Measurements from ENCODE around the gene USO1.

Gene USO1

DNA sequence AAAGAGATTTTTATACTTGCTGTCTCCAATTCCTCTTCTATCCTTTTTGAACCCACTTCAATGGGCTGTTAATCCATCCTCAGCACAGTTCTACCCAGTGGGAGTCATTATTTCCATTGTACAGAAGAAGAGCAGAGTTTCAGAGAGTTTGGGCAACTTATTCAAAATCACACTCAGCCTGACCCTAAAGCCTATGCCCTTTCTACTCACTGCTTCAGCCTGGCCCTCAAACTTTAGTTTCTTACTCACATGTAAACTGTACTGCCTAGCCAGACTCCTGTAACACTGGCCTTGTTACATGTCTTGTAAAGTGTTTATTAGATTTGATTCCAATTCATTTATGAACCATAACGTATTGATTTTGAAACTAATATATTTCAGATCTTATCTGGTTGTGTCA is 25.1 kb upstream of the USO1 start:
- TF ChIP-seq, protein P1, sequence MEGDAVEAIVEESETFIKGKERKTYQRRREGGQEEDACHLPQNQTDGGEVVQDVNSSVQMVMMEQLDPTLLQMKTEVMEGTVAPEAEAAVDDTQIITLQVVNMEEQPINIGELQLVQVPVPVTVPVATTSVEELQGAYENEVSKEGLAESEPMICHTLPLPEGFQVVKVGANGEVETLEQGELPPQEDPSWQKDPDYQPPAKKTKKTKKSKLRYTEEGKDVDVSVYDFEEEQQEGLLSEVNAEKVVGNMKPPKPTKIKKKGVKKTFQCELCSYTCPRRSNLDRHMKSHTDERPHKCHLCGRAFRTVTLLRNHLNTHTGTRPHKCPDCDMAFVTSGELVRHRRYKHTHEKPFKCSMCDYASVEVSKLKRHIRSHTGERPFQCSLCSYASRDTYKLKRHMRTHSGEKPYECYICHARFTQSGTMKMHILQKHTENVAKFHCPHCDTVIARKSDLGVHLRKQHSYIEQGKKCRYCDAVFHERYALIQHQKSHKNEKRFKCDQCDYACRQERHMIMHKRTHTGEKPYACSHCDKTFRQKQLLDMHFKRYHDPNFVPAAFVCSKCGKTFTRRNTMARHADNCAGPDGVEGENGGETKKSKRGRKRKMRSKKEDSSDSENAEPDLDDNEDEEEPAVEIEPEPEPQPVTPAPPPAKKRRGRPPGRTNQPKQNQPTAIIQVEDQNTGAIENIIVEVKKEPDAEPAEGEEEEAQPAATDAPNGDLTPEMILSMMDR (IDR thresholded peaks at IDR 0.05; ENCODE audit: low read depth, low read length), result no peak
- H3K4me3 ChIP-seq (ENCODE audit: low read depth, low read length), result no peak overlapping the region

DNA sequence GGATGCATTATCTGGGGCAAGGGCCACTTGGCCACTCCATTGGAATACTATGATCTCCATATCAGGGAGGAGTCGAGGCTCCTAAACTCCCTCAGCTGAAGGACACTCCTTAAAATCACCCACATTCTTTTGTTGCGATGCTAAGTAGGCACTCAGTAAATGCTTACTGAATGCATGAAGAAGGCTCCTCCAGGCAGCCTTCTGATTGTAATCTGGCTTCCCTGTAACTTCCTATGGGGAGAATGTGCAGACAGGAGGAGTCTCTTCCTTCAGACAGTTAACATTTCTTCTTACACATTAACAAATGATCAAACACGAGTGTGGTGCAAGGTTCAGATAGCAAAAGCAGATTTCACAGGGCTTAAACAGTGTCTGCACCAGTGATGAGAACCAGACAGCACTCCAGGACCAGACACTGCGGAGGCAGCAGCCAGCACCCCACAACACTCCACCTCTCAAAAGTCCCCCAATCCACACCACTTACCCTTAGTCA is 21.4 kb upstream of the USO1 start:
- TF ChIP-seq, protein P1 (IDR thresholded peaks at IDR 0.05; ENCODE audit: low read depth, low read length), result no peak
- H3K4me3 ChIP-seq (ENCODE audit: low read depth, low read length), result no peak overlapping the region

DNA sequence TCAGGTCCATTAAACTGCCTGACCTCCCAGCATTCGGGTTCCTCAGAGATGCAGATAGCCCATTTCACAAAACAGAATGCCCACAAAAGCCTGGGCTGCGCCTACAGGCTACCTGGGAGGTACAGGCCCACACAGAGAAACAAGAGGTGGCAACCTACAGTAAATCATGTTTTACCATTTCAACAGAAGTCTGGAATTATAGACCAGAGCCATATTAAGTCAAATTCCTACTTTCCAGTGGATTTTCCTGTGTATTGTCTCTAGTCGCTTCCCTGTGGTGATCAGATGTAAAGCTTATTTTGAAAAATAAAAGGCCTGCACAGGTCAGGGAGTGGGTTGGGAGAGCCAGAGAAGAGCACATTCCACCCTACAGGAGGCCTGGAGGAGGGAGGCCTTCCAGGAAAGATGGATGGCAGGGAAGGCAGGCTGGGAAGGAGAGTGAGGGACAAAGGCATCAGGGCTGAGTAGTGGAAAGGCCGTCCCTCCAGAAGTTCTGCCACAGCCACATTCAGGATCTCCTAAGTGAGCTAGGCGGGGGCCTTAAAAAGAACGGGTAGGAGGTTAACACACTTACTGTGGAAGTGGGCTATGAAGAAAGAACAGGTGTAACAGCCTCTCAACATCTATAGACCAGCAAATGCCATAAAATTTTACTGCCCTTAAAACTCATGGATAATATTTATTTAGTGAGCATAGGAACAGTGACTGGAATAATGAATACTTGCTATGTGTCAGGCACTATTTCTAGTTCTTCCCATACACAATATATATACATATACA is 19.0 kb upstream of the USO1 start:
- H3K4me3 ChIP-seq (ENCODE audit: low read depth, low read length), result no peak overlapping the region
- TF ChIP-seq, protein P1 (IDR thresholded peaks at IDR 0.05; ENCODE audit: low read depth, low read length), result no peak

DNA sequence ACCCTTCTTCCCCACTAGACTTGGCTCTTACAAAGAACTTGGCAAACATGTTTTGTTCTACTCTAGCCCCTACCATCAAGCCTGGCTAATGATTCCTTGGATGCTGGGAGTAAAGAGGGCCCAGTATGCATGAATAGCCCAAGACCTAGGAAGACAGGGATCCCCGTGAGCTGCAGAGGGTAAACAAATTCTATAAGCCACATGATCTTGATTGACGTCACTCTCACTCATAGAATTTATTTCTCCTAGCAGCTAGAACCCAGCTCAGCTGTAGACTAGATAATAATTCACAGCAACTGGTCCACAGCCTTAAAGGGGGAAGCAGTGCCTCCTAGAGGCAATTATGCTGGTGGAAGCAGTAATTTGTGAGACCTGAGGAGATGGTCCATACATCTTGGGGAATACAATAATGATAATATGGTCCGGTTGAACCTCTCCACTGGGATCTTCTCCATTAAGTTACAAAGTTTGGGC is 16.1 kb upstream of the USO1 start:
- no peak overlapping the region for H3K4me3 ChIP-seq (ENCODE audit: low read depth, low read length)
- TF ChIP-seq, protein P1 (IDR thresholded peaks at IDR 0.05; ENCODE audit: low read depth, low read length), result no peak

DNA sequence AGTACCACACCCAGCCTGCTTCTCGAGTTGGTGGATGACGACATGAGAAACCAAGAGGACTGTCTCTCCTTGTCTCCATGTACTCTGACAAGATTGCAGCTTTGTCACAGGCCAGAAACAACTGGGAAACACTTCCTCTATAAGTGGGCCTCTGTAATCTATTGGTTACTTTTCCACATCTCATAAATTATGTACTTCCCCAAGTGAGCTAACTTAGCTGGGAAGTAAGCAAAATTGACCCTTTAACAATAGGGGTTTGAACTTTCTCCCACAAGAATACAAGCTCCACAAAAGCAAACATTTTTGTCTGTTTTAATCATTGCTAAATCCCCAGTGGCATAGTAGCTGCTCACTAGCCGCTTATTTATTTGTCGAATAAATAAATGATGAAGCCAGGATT is 14.1 kb upstream of the USO1 start:
- H3K4me3 ChIP-seq (ENCODE audit: low read depth, low read length), result no peak overlapping the region
- TF ChIP-seq, protein P1 (IDR thresholded peaks at IDR 0.05; ENCODE audit: low read depth, low read length), result no peak

DNA sequence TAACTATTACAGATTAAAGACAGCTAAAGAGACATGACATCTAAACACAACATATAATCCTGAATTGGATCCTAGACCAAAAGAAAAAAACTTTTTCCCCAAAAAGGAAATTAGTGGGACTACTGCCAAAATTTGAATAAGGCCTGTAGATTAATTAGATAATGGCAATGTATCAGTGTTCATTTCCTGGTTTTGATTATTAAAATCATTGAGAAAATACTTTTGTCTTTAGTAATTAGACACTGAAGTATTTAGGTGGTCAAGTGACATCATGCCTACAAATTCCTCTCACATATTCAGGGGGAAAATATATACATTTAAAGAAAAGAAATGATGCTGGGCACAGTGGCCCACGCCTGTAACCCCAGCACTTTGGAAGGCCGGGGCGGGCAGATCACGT is 10.4 kb upstream of the USO1 start:
- TF ChIP-seq, protein P1 (IDR thresholded peaks at IDR 0.05; ENCODE audit: low read depth, low read length), result no peak
- no peak overlapping the region for H3K4me3 ChIP-seq (ENCODE audit: low read depth, low read length)

DNA sequence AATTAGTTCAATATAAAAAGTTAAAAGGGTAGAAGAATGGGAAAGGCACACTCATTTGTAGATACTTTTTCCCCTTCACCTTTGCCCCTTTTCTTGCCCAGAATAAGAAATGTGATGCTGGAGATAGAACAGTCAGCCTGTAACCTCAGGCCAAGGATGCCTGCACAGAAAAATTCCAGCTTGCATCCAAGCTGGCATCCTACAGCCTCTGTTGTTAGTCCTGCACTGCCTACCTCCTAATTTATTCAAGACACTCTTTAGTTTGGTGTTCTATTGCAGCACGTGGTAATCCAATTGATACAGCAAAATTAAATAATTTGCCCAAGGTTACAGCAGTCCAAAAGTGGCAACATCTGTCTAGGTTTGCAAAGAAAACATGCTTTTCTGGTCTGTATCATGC is 9.7 kb upstream of the USO1 start:
- TF ChIP-seq, protein P1 (IDR thresholded peaks at IDR 0.05; ENCODE audit: low read depth, low read length), result no peak
- H3K4me3 ChIP-seq (ENCODE audit: low read depth, low read length), result no peak overlapping the region
